HG02840 (cell line): Measurements from ENCODE around the gene SULT1A4.
A peak's percentile ranks its signal among the peaks of the same experiment; 100 is the strongest.
"Not testable (repeated sequence)": the region's sequence is repeated elsewhere in the genome, so short reads cannot be mapped to it uniquely, and the experiment has no call there.

Source experiments
- ATAC-seq: cut with Tn5 transposase; IDR thresholded peaks from one replicate; pipeline ENCODE4 v1.9.1; 2021; ENCODE audit warnings: mild to moderate bottlenecking, moderate library complexity, moderate number of reproducible peaks; ENCODE audit not compliant: unreplicated experiment, low FRiP score

SULT1A4 gene

DNA sequence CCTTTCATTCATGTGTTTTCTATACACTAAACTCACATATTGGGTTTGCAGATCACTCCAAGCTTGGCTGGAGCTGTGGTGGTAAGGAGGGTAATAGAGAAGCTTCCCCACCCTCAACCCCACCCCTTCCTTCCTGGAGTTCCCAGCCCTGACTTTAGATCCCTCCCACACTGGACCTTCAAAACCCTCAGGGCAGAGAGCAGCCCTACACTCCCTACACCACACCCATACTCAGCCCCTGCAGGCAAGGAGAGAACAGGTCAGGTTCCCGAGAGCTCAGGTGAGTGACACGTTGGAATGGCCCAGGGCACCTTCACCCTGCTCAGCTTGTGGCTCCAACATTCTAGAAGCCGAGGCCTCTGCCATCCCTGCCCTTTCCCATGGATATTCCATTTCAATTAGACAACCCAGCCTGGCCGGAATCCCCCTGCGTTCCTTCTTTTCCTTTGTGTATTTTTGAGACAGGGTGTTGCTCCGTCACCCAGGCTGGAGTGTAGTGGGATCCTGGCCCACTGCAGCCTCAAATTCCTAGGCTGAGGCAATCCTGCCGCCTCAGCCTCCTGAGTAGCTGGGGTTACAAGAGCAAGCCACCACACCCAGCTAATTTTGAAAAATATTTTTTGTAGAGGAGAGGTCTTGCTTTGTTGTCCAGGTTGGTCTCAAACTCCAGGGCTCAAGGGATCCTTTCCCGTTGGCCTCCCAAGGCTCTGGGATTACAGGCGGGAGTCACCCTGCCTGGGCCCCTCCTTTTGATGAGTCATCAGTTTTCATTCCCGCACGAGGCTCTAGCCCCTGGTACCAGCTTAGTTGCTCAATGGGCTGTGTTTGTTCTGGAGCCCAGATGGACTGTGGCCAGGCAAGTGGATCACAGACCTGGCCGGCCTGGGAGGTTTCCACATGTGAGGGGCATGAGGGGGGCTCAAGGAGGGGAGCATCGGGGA is at the start of gene SULT1A4:
Gene SULT1A4, plus strand, starts transcription at position 208 of the 941 bp plus-strand sequence. CDS start 1,473 bp downstream, outside the sequence.
- not testable (repeated sequence) for ATAC-seq

DNA sequence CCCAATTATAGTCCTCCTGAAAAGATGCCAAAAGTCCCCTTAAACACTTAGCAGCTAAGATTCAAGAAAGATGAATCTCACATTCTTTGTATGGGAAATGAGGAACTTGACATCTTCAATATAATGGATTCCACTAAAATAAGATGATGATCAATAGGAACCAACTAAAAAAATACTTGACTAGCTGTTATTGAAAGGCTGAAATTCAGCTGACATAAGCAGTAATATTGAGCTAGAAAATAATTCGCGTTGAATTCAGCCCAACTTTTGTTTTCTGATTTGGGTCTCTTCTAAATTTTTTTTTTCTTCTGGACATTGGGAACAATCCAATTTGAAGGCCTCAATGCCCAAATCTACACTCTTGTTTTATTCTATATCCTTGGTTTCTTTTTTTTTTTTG is 36.1 kb upstream of the SULT1A4 start:
- not testable (repeated sequence) for ATAC-seq

DNA sequence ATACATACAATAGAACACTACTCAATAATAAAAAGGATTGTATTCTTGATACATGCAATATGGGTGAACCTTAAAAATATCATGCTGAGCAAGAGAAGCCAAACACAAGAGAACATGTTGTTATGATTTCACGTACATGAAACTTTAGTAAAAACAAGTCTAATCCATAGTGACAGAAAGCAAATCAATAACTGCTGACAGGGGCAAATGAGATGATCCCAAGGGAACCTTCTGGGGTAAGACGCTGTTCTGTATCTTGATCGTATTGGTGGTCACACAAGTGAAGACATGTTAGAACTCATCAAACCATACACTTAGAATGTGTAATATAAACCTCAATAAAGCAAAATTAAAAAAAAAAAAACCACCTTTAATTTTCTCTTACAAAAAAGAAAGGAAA is 34.3 kb upstream of the SULT1A4 start:
- not testable (repeated sequence) for ATAC-seq

DNA sequence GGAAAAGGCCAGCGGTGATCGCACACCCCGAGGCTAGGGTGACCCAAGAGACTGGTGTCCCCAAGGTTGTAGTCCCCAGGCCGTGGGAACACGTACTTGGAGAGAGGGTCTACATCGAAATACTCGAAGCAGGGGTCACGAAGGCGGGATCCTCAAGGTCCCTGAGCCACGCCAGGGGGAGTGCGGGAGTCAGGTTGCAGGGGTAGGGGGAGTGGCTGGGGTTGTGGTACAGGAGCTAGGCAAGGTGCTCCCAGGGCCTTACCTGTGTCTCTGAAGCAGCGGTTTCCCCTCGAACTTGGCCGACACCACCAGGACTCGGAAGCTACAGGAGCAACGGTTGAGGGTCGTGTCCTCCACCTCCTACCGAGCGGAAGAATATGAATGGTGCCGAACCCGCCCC is 6.0 kb upstream of the SULT1A4 start:
- peak; percentile 2 for ATAC-seq

DNA sequence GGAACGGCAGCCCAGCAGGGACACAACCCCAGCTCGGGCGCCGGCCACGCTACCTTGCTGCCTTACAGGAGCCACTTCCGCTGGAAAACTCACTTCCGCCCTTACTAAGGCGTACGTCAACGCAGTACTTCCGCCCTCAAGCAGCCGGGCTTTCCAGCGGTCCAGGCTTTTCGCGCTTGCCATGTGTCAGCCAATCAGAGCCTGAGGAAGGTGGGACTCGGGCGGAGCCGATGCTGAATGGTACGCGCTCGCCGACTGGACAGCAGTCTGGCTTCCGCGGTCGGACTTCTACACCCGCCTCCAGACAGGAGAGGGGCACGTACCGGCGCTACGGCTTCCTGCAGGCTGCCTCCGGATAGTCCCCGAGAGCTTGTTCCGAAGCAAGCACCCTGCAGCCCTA is 5.4 kb upstream of the SULT1A4 start, which contains the start of the genes BOLA2 and SLX1B:
Gene BOLA2, minus strand, starts transcription at position 83 of the 400 bp plus-strand sequence. CDS start 98 bp downstream, outside the sequence.
Gene SLX1B, plus strand, starts transcription at position 265 of the 400 bp plus-strand sequence.
- peak; percentile 87 for ATAC-seq

DNA sequence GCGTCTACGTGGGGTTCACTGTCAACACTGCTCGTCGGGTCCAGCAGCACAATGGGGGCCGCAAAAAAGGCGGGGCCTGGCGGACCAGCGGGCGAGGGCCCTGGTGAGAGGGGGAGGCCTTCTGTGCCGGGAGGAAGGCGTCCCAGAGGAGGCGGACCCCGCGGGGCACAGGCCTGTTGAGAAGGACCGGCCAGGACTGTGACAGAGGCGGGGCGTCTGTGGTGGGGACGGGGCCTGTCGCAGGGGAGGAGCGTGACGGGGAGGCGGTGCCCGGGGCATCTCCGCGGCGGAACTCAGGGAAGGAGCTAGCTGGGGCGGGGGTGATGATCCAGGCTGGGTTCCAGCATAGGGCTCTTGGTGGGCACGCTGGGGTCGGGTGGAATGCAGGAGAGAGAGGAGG is 4.9 kb upstream of the SULT1A4 start:
- ATAC-seq = peak; percentile 48

DNA sequence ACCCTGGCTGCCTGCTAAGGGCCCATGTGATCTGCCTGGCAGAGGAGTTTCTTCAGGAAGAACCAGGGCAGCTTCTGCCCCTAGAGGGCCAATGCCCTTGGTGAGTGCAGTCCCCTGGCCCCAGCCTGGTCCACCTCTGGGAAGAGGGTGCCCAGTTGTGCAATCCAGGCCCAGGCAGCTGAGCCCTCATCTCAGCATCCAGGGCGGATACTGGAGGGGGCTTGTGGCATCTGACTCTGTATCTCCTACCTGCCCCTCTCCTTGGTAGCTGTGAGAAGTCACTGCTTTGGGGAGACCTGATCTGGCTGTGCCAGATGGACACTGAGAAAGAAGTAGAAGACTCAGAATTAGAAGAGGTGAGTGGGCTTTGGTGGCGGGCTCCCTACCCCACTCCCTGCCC is 2.1 kb upstream of the SULT1A4 start:
- not testable (repeated sequence) for ATAC-seq

DNA sequence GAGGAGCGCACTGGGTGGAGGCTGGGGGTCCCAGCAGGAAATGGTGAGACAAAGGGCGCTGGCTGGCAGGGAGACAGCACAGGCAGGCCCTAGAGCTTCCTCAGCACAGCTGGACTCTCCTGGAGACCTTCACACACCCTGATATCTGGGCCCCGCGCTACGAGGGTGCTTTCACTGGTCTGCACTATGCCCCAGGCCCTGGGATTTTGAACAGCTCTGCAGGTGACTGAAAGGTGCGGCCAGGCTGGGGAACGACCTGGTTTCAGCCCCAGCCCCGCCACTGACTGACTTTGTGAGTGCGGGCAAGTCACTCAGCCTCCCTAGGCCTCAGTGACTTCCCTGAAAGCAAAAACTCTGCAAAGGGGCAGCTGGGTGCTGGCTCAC is 926 bp downstream of the SULT1A4 start:
- ATAC-seq = not testable (repeated sequence)

DNA sequence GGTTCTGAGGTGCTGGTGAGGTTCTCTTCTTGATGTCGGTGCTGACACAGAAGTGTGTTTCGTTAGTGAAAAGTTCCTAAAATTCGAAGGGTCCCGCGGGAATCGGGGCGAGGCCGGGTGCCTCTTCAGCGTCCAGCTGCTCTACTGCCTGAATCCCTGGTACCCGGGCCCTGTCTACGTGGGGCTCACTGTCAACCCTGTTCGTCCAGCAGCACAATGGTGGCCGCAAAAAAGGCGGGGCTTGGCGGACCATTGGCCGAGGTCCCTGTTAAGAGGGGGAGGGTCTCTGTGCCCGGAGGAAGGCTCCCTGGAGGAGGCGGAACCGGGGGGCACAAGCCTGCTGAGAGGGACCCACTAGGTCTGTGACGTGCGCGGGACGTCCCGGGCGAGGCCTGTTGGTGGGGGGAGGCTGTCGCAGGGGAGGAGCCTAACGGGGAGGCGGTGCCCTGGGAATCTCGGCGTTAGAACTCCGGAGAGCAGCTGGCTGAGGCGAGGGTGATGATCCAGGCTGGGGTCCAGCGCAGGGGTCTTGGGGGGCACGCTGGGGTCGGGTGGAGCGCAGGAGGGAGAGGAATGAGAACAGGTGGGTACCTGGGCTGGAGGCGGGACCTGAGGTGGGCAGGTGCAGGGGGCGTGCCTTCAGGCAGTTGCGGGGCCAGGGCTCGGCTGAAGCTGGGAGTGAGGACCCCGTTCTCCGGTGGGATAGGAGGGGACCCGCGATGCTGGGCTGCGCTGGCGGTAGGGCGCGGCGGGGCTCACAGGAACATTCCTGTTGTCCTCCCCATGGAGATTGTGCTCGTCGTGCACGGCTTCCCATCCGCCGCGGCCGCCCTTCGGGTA is 6.5 kb downstream of the SULT1A4 start:
- ATAC-seq = not testable (repeated sequence)

DNA sequence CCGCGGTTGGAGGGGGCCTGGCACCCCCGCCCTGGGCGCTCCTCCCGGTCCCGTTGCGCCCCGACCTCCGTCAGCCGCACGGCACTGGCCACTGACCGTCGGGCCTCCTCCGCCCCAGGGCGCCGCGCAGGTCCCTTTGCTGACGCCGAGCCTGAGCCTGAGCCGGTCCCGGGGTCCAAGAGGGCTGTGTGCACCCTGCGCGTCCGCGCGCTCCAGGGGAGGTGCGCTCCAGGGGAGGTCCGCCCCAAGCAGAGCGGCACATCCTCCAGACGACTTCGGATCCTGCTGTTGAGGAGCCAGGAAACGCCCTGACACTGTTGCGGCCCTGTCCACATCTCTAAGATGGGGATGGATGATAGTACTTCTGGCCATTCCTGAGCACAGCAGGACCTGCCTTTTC is 7.2 kb downstream of the SULT1A4 start:
- not testable (repeated sequence) for ATAC-seq

DNA sequence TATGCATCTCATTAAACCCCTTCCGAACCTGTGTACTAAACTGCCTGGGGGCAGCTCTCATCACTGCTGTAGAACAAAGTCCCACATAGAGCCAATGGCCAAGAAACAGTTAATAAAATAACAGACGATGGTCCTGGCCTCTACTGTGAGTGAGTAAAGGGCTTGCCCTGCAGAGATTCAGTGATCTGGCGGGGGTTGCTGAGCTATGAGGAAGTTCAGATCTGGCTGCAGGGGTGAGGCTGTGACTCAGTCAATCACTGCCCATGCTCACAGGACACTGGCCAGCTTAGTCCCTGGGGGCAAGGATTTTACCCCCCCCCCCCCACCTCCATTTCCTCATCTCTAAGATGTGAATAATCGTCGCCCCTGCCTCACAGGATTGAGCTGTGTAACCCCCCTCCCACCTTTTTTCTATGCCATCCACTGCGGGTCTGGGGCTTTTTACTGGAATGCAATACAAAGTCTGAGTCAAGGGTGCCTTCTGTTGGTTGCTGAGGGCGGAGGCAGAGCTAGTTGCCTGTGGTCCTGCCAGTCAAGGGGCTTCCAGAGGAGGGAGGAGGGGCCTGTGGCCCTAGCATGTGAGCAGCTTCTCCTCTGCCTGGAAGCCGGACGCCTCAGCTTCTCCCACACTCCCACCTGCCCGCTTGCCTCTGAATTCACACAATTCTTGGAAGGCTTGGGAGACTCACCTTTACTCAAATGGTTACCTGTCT is 8.1 kb downstream of the SULT1A4 start:
- ATAC-seq = not testable (repeated sequence)

DNA sequence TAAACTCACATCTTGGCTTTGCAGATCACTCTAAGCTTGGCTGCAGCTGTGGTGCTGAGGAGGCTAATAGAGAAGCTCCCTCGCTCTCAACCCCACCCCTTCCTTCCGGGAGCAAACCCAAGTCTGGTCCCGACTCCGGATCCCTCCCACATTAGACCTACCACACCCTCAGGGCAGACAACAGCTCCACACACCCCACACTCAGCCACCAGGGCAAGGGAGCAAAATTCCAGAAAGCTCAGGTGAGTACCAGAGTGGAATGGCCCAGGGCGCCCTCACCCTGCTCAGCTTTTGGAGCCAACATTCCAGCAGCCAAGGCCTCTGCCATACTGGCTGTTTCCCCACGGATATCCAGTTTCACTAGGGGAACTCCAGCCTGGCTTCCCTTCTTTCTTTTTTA is 9.9 kb downstream of the SULT1A4 start:
- not testable (repeated sequence) for ATAC-seq

DNA sequence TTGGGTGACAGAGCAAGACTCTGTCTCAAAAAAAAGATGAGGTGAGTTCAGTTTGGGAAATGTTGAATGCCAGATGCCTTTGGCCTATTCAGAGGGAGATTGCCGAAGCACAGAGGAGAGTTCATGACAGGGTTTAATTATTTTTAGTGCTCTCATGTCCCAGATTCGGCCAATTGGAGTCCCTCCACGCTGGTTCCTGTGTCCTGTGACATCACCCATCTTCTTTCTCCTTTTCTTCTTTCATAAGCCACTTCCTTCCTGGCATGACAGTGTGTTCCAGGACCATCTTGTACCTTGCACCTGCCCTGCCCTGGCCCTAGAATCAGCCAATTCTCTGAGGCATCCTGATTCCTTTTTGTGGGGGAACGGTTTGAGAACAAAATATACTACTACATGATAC is 12.4 kb downstream of the SULT1A4 start:
- ATAC-seq = not testable (repeated sequence)

DNA sequence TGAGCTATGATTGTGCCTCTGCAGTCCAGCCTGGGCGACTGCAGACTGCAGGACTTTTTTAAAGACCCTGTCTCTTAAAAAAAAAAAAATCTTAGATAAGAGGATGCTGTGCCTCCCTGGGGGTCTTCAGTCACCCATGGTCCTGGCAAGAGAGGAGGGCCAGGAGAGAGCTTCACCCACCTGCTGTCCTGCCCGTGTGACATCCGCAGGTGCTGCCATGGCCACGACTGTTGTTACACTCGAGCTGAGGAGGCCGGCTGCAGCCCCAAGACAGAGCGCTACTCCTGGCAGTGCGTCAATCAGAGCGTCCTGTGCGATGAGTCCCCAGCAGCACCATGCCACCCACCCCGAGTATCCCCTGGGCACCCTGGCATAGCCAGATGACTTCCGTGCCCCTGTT is 22.6 kb downstream of the SULT1A4 start:
- ATAC-seq = not testable (repeated sequence)

DNA sequence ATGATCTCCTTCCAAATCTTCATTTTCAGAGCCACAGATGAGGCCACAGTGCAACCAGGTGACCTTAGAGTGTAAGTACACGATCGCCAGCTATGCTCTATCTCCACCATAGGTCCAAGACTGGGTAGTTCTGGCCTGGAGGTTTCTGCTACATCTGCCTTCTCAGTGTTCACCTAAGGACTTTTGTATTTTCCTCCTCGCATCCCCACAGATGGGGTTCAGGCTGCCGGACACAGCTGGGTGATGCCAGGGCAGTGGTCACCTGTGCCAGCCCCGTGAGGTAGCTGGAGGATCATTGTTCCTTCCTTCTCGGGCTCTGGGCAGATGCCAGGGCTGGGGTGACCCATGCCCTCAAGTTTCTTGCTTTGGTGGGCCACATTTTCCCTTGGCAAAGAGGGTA is 46.6 kb downstream of the SULT1A4 start, which contains the start of gene NPIPB12:
Gene NPIPB12, minus strand, starts transcription at position 101 of the 400 bp plus-strand sequence.
- not testable (repeated sequence) for ATAC-seq
